ENCODE measurements around the gene SPDL1.

- TF ChIP-seq CTCF (IDR thresholded peaks at IDR 0.05) (no peak), REST (IDR thresholded peaks at IDR 0.05; ENCODE audit: insufficient read depth in 1 of 2, low read depth in 2 of 2, low read length in 1 of 2) (no peak), POLR2AphosphoS5 (IDR thresholded peaks at IDR 0.05; ENCODE audit: low read depth, low read length) (no peak), SIN3A (IDR thresholded peaks at IDR 0.05; ENCODE audit: borderline replicate concordance, insufficient read depth, low read depth, low read length) (no peak), TCF7L2 (IDR thresholded peaks at IDR 0.05; ENCODE audit: low read depth, low read length) (no peak)
These were observed 26.1 kb downstream of the SPDL1 start for GRCh38 chr5:169609716-169610115.

Data from Panc1 (cell line).